Measurements from ENCODE around the gene ZNF562. TPM values are rescaled to one million over a fixed set of nuclear protein-coding genes. Genes with fewer than 3 reads are reported as not detected.

The ZNF562 gene
- total RNA-seq, 1 donor, result 33.3 TPM

- no peak for DNase-seq (ENCODE audit: low read depth)
- peak overlapping the region; percentile 99 for H3K4me3 ChIP-seq (ENCODE audit: low read depth, low read length)
- no peak for TF ChIP-seq CTCF (IDR thresholded peaks at IDR 0.05; ENCODE audit: insufficient read depth, low read length)
Measured at GRCh38 chr19:9620842-9621155, 54.1 kb downstream of the ZNF562 start.

GRCh38 chr19:9615844-9616243 lies 59.1 kb downstream of the ZNF562 start:
- no peak for TF ChIP-seq CTCF (IDR thresholded peaks at IDR 0.05; ENCODE audit: insufficient read depth, low read length)
- no peak overlapping the region for H3K4me3 ChIP-seq (ENCODE audit: low read depth, low read length)
- DNase-seq (ENCODE audit: low read depth), result no peak

- no peak overlapping the region for H3K4me3 ChIP-seq (ENCODE audit: low read depth, low read length)
- TF ChIP-seq CTCF (IDR thresholded peaks at IDR 0.05; ENCODE audit: insufficient read depth, low read length), result no peak
- no peak for DNase-seq (ENCODE audit: low read depth)
Measured at GRCh38 chr19:9610484-9611113, 64.3 kb downstream of the ZNF562 start.

- no peak for TF ChIP-seq CTCF (IDR thresholded peaks at IDR 0.05; ENCODE audit: insufficient read depth, low read length)
Measured at GRCh38 chr19:9608912-9609311, 66.0 kb downstream of the ZNF562 start.

GRCh38 chr19:9597027-9597426 lies 77.9 kb downstream of the ZNF562 start:
- H3K4me3 ChIP-seq (ENCODE audit: low read depth, low read length), result no peak overlapping the region
- DNase-seq (ENCODE audit: low read depth), result peak; percentile 84
- TF ChIP-seq CTCF (IDR thresholded peaks at IDR 0.05; ENCODE audit: insufficient read depth, low read length), result no peak

More at GRCh38 chr19:9608912-9609311, 66.0 kb downstream of the ZNF562 start:
- DNase-seq (ENCODE audit: low read depth), result no peak
- no peak overlapping the region for H3K4me3 ChIP-seq (ENCODE audit: low read depth, low read length)

Other genes starting within 250 kb of the ZNF562 start
- 8.8 and 13.7 TPM in 2 replicates for gene ZNF266, start 239.5 kb downstream of the ZNF562 start, total RNA-seq (ENCODE audit: low replicate concordance)
- 0.09 and 0.16 TPM in 2 replicates for gene ZNF560, start 176.5 kb downstream of the ZNF562 start, total RNA-seq (ENCODE audit: low replicate concordance)
- gene ZNF426, start 136.5 kb downstream of the ZNF562 start, total RNA-seq (ENCODE audit: low replicate concordance), result 24.0 and 55.7 TPM in 2 replicates
- gene ZNF121, start 90.6 kb downstream of the ZNF562 start, total RNA-seq (ENCODE audit: low replicate concordance), result 13.7 and 51.9 TPM in 2 replicates
- 20.9 and 38.7 TPM in 2 replicates for gene ZNF561, start 53.9 kb downstream of the ZNF562 start, total RNA-seq (ENCODE audit: low replicate concordance)
- gene ZNF846, start 93.6 kb upstream of the ZNF562 start, total RNA-seq (ENCODE audit: low replicate concordance), result 14.6 and 46.0 TPM in 2 replicates
- gene FBXL12, start 144.0 kb upstream of the ZNF562 start, total RNA-seq (ENCODE audit: low replicate concordance), result 14.4 and 27.8 TPM in 2 replicates
- gene UBL5, start 152.8 kb upstream of the ZNF562 start, total RNA-seq (ENCODE audit: low replicate concordance), result 83.8 and 272 TPM in 2 replicates
- 18.6 and 59.7 TPM in 2 replicates for gene PIN1, start 160.2 kb upstream of the ZNF562 start, total RNA-seq (ENCODE audit: low replicate concordance)

Data from fibroblast of the aortic adventitia (primary cell).